NCI-H128 (cell line): ENCODE results near the gene MLLT10.

Experiments
- DNase-seq: peaks from one replicate; lab custom pipeline; 2025; ENCODE audit not compliant: unreplicated experiment; lab: John Stamatoyannopoulos, UW

MLLT10 gene

GRCh38 chr10:21533467-21534279 is at the start of gene MLLT10:
Gene MLLT10, plus strand, starts transcription at chr10:21534232. Its CDS starts 413 bp downstream, at chr10:21534645.
- peak; percentile 82 for DNase-seq

GRCh38 chr10:21487416-21488180 is 46.4 kb upstream of the MLLT10 start:
- DNase-seq, result no peak

- no peak for DNase-seq
These were observed 45.6 kb upstream of the MLLT10 start for GRCh38 chr10:21488246-21488956.

GRCh38 chr10:21488957-21489446 is 45.0 kb upstream of the MLLT10 start:
- no peak for DNase-seq

GRCh38 chr10:21490028-21490710 is 43.9 kb upstream of the MLLT10 start:
- DNase-seq, result no peak

GRCh38 chr10:21490711-21491105 is 43.3 kb upstream of the MLLT10 start:
- DNase-seq, result no peak

- DNase-seq, result no peak
These were observed 41.6 kb upstream of the MLLT10 start for GRCh38 chr10:21492421-21492820.

- DNase-seq, result no peak
These were observed 40.2 kb upstream of the MLLT10 start for GRCh38 chr10:21493784-21494183.

- DNase-seq, result no peak
These were observed 39.6 kb upstream of the MLLT10 start for GRCh38 chr10:21494191-21495001.

- no peak for DNase-seq
These were observed 38.9 kb upstream of the MLLT10 start for GRCh38 chr10:21495002-21495751.

GRCh38 chr10:21495752-21496342 is 38.2 kb upstream of the MLLT10 start:
- DNase-seq, result peak; percentile 40

- DNase-seq, result no peak
These were observed 37.5 kb upstream of the MLLT10 start for GRCh38 chr10:21496343-21497176.

- DNase-seq, result peak; percentile 25
These were observed 36.7 kb upstream of the MLLT10 start for GRCh38 chr10:21497177-21497807.

GRCh38 chr10:21498377-21498776 is 35.7 kb upstream of the MLLT10 start:
- no peak for DNase-seq

- DNase-seq, result no peak
These were observed 35.0 kb upstream of the MLLT10 start for GRCh38 chr10:21498986-21499385.

GRCh38 chr10:21499701-21500577 is 34.1 kb upstream of the MLLT10 start:
- DNase-seq, result no peak

- no peak for DNase-seq
These were observed 33.5 kb upstream of the MLLT10 start for GRCh38 chr10:21500578-21500910.
